Peyer's patch (tissue), 4 donors: ENCODE measurements around the gene EPHA5.

Experiments used
- POLR2A ChIP-seq, 2 donors: fragments of 450-650 bp; IDR thresholded peaks; one replicate each; pipeline ENCODE4 v1.5.1; 2017; ENCODE audit warnings: antibody characterized with exemption in 2 of 2, mild to moderate bottlenecking in 2 of 2, moderate library complexity in 2 of 2
- TF ChIP-seq, protein P1 (sequence below), 6 experiments: fragments of 450-650 bp in 4 of 6; fragments of 200-600 bp in 2 of 6; sonication (generic) in 1 of 6; IDR thresholded peaks; one replicate each; pipeline ENCODE4 v1.5.1; 2017 to 2019; ENCODE audit warnings: antibody characterized with exemption in 6 of 6, mild to moderate bottlenecking in 3 of 6, moderate library complexity in 1 of 6

DNA sequence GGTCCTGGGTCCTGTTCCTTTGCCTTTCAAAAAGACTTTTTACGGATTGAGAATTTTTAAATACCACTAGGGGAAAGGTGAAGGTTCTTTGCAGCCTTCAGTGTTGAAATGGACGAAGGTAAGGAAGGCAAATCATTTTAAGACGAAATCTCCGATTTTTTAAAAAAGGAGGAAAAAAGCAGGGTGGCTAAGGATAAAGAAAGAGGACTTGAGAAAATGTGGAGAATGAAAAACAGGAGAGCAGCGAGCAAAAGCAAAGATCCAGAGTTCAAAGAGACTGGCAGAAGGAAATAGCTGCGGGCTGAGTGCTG is 314 bp downstream of the EPHA5 start:
- TF ChIP-seq, protein P1, sequence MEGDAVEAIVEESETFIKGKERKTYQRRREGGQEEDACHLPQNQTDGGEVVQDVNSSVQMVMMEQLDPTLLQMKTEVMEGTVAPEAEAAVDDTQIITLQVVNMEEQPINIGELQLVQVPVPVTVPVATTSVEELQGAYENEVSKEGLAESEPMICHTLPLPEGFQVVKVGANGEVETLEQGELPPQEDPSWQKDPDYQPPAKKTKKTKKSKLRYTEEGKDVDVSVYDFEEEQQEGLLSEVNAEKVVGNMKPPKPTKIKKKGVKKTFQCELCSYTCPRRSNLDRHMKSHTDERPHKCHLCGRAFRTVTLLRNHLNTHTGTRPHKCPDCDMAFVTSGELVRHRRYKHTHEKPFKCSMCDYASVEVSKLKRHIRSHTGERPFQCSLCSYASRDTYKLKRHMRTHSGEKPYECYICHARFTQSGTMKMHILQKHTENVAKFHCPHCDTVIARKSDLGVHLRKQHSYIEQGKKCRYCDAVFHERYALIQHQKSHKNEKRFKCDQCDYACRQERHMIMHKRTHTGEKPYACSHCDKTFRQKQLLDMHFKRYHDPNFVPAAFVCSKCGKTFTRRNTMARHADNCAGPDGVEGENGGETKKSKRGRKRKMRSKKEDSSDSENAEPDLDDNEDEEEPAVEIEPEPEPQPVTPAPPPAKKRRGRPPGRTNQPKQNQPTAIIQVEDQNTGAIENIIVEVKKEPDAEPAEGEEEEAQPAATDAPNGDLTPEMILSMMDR (IDR thresholded peaks at IDR 0.05): no peak
- no peak for TF ChIP-seq POLR2A (IDR thresholded peaks at IDR 0.05)
